Measurements from ENCODE around the gene CENPF.

The CENPF gene

DNA sequence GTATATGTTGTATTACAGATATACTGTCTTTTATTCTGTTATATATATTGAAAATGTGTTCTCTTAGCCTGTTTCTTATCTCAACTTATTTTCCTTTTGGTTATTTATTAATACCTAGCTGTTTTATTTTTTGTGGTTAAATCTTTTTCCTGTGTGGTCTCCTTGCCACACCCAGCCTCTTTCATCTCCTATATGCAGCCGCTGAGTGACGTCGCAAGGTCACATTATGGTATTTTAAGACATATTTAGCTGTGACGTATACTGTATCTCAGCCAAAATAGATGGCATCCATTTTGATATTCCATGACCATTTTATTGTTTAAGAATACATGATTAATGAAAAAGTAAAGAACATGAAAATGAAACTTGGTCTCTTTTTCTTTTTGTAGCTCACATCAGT is 29.1 kb downstream of the CENPF start:
- TF ChIP-seq FOXP2 (optimal IDR thresholded peaks at IDR 0.05; ENCODE audit: borderline replicate concordance, extremely low read depth, extremely low read length, insufficient read depth) (no peak), SIN3A (IDR thresholded peaks at IDR 0.05; ENCODE audit: borderline replicate concordance, insufficient read depth, low read length) (no peak), POLR2AphosphoS5 (IDR thresholded peaks at IDR 0.05; ENCODE audit: low read depth, low read length) (no peak), TAF1 (IDR thresholded peaks at IDR 0.05; ENCODE audit: borderline replicate concordance, insufficient read depth, low read length) (no peak)
- TF ChIP-seq, protein P1, sequence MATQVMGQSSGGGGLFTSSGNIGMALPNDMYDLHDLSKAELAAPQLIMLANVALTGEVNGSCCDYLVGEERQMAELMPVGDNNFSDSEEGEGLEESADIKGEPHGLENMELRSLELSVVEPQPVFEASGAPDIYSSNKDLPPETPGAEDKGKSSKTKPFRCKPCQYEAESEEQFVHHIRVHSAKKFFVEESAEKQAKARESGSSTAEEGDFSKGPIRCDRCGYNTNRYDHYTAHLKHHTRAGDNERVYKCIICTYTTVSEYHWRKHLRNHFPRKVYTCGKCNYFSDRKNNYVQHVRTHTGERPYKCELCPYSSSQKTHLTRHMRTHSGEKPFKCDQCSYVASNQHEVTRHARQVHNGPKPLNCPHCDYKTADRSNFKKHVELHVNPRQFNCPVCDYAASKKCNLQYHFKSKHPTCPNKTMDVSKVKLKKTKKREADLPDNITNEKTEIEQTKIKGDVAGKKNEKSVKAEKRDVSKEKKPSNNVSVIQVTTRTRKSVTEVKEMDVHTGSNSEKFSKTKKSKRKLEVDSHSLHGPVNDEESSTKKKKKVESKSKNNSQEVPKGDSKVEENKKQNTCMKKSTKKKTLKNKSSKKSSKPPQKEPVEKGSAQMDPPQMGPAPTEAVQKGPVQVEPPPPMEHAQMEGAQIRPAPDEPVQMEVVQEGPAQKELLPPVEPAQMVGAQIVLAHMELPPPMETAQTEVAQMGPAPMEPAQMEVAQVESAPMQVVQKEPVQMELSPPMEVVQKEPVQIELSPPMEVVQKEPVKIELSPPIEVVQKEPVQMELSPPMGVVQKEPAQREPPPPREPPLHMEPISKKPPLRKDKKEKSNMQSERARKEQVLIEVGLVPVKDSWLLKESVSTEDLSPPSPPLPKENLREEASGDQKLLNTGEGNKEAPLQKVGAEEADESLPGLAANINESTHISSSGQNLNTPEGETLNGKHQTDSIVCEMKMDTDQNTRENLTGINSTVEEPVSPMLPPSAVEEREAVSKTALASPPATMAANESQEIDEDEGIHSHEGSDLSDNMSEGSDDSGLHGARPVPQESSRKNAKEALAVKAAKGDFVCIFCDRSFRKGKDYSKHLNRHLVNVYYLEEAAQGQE (IDR thresholded peaks at IDR 0.05; ENCODE audit: insufficient read depth in 1 of 2, low read depth in 2 of 2, low read length in 2 of 2): no peak

- TF ChIP-seq POLR2AphosphoS5 (IDR thresholded peaks at IDR 0.05; ENCODE audit: low read depth, low read length): no peak
- TF ChIP-seq SIN3A (IDR thresholded peaks at IDR 0.05; ENCODE audit: borderline replicate concordance, insufficient read depth, low read length): no peak
- TF ChIP-seq, protein P1 (IDR thresholded peaks at IDR 0.05; ENCODE audit: insufficient read depth in 1 of 2, low read depth in 2 of 2, low read length in 2 of 2): no peak
- TF ChIP-seq TAF1 (IDR thresholded peaks at IDR 0.05; ENCODE audit: borderline replicate concordance, insufficient read depth, low read length): no peak
- no peak for TF ChIP-seq FOXP2 (optimal IDR thresholded peaks at IDR 0.05; ENCODE audit: borderline replicate concordance, extremely low read depth, extremely low read length, insufficient read depth)
Observed at GRCh38 chr1:214633686-214634085, 30.7 kb downstream of the CENPF start.

GRCh38 chr1:214634267-214634666 is 31.3 kb downstream of the CENPF start:
- TF ChIP-seq POLR2AphosphoS5 (IDR thresholded peaks at IDR 0.05; ENCODE audit: low read depth, low read length) (no peak), SIN3A (IDR thresholded peaks at IDR 0.05; ENCODE audit: borderline replicate concordance, insufficient read depth, low read length) (no peak), FOXP2 (optimal IDR thresholded peaks at IDR 0.05; ENCODE audit: borderline replicate concordance, extremely low read depth, extremely low read length, insufficient read depth) (no peak), TAF1 (IDR thresholded peaks at IDR 0.05; ENCODE audit: borderline replicate concordance, insufficient read depth, low read length) (no peak)
- TF ChIP-seq, protein P1 (IDR thresholded peaks at IDR 0.05; ENCODE audit: insufficient read depth in 1 of 2, low read depth in 2 of 2, low read length in 2 of 2): no peak

GRCh38 chr1:214635086-214635485 is 32.1 kb downstream of the CENPF start:
- TF ChIP-seq FOXP2 (optimal IDR thresholded peaks at IDR 0.05; ENCODE audit: borderline replicate concordance, extremely low read depth, extremely low read length, insufficient read depth): no peak
- TF ChIP-seq, protein P1 (IDR thresholded peaks at IDR 0.05; ENCODE audit: insufficient read depth in 1 of 2, low read depth in 2 of 2, low read length in 2 of 2): no peak
- no peak for TF ChIP-seq TAF1 (IDR thresholded peaks at IDR 0.05; ENCODE audit: borderline replicate concordance, insufficient read depth, low read length)
- TF ChIP-seq SIN3A (IDR thresholded peaks at IDR 0.05; ENCODE audit: borderline replicate concordance, insufficient read depth, low read length): no peak
- TF ChIP-seq POLR2AphosphoS5 (IDR thresholded peaks at IDR 0.05; ENCODE audit: low read depth, low read length): no peak

GRCh38 chr1:214635506-214635905 is 32.5 kb downstream of the CENPF start:
- TF ChIP-seq SIN3A (IDR thresholded peaks at IDR 0.05; ENCODE audit: borderline replicate concordance, insufficient read depth, low read length) (no peak), FOXP2 (optimal IDR thresholded peaks at IDR 0.05; ENCODE audit: borderline replicate concordance, extremely low read depth, extremely low read length, insufficient read depth) (no peak), TAF1 (IDR thresholded peaks at IDR 0.05; ENCODE audit: borderline replicate concordance, insufficient read depth, low read length) (no peak), POLR2AphosphoS5 (IDR thresholded peaks at IDR 0.05; ENCODE audit: low read depth, low read length) (no peak)
- TF ChIP-seq, protein P1 (IDR thresholded peaks at IDR 0.05; ENCODE audit: insufficient read depth in 1 of 2, low read depth in 2 of 2, low read length in 2 of 2): no peak
